GM18505 (cell line): Measurements from ENCODE around the gene BICDL2.

Experiments used
- ATAC-seq: cut with Tn5 transposase; IDR thresholded peaks from one replicate; pipeline ENCODE4 v1.9.1; 2021; ENCODE audit not compliant: unreplicated experiment
- POLR2A ChIP-seq: IDR thresholded peaks from 4 replicates; pipeline ENCODE4 v1.6.1; 2011; ENCODE audit warnings: borderline replicate concordance; ENCODE audit not compliant: insufficient read depth, insufficient read length; ENCODE audit errors: extremely low read depth

BICDL2 gene

GRCh38 chr16:3020604-3021448 is 15.9 kb downstream of the BICDL2 start:
- no peak for TF ChIP-seq POLR2A
- ATAC-seq: no peak

GRCh38 chr16:3020247-3020603 is 16.5 kb downstream of the BICDL2 start, which contains the start of gene TNFRSF12A:
Gene TNFRSF12A, plus strand, starts transcription at chr16:3020368. Its CDS starts 30 bp downstream, at chr16:3020398.
- no peak for ATAC-seq
- TF ChIP-seq POLR2A: peak; percentile 53

DNA sequence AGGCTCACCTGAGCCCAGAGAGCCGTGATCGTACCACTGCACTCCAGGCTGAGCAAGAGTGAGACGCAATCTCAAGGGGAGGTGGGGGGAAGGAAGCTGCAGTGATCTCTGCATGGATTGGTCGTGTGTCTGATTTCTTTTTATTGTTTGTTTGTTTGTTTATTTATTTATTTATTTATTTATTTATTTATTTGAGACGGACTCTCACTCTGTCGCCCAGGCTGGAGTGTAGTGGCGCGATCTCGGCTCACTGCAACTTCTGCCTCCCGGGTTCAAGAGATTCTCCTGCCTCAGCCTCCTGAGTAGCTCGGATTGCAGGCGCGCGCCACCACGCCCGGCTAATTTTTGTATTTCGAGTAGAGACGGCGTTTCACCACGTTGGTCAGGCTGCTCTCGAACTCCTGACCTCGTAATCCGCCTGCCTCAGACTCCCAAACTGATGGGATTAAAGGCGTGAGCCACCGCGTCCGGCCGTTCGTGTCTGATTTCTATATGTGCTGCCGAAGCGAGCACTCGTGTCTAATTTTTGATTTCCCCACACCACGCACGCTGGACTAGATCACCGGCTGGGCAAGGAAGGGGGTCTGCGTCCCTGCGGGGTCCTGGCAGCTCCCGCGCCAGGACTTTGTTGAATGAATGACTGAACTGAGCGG is 17.0 kb downstream of the BICDL2 start:
- ATAC-seq: no peak
- TF ChIP-seq POLR2A: no peak

- ATAC-seq: no peak
- TF ChIP-seq POLR2A: no peak
Measured at GRCh38 chr16:3017794-3018506, 18.8 kb downstream of the BICDL2 start, which contains the start of gene CLDN6. Gene CLDN6, minus strand, starts transcription at chr16:3018183. Its CDS starts 2,162 bp downstream, at chr16:3016021.

DNA sequence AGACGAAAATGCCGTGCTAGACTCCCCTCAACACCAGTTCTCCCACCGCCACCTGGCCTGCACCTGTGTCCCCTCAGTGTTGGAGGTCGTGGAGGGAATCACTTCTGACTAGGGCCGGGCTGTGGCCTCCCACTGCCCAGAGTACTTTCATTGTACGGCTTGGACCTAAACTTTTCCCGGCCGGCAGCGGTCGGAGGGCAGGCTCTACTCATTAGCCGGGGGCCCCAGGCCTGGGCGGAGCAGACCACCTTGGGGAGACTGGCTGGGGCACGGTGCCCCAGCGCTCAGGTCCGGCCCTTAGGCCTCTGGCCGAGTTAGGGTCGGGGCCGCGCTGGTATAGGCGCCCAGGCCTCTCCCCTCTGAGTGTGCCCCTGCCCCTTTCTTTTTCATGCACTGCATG is 19.4 kb downstream of the BICDL2 start:
- no peak for TF ChIP-seq POLR2A
- no peak for ATAC-seq

DNA sequence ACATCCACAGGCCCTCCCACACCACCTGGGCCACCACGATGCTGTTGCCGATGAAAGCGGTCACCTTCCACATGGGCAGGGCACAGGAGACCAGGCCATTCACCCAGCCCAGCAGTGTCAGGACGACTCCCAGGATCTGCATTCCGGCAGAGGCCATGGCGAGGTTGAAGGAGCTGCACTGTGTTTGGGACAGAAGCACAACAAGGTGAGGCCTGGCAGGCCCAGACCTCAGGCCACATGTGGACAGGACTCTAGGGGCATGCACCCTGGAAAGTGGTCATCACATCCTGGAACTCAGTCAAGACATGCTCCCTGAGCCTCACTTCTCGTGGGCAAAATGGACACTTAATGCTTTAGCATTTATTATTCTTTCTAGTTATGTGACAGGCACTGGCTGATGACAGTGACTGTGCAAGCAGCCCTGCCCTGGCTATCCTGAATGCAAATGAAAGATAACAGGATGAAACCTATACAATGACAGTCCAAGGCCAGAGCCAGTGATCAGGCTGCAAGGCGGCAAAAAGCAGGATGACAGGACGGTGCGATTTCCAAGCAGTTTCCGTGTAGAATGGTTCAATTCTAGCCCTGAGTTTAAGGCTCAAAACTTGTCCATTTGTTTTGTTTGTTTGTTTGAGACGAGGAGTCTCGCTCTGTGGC is 20.8 kb downstream of the BICDL2 start:
- TF ChIP-seq POLR2A: no peak
- no peak for ATAC-seq

GRCh38 chr16:3014971-3015370 is 21.8 kb downstream of the BICDL2 start:
- no peak for ATAC-seq
- TF ChIP-seq POLR2A: no peak

DNA sequence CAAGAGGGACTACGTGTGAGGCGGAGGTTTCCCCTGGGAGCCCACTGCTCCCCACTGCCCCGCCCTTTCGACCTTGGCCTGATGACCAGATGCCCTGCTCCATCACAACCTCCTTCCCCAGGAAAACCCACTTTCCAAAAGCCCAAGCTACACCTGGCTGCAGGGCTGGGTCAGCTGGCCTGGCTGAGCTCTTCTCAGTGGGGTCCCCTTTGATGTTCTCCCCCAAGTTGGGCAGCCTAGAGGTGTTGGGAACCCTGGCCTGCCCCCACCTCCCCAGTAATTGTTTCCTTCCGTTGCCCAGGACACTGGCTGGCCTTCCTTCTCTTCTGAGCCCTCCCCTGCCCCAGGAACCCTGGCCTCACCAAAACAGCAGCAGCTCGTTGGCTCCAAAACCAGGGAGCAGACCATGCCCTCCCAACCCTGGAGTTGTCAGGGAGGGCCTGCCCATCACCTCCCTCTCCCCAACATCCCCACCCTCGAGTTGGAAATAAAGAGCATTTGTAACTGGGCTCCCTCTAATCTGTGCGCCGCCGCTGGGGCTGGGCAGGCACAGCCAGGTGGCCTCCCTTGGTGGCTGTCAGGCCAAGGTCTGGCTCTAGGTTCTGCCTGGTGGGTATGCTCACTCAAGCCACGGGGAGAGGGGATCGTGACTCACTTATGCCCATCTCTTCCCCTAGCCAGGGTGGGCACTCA is 22.6 kb downstream of the BICDL2 start:
- no peak for ATAC-seq
- TF ChIP-seq POLR2A: no peak

- no peak for ATAC-seq
- no peak for TF ChIP-seq POLR2A
Measured at GRCh38 chr16:3013491-3013951, 23.2 kb downstream of the BICDL2 start.

DNA sequence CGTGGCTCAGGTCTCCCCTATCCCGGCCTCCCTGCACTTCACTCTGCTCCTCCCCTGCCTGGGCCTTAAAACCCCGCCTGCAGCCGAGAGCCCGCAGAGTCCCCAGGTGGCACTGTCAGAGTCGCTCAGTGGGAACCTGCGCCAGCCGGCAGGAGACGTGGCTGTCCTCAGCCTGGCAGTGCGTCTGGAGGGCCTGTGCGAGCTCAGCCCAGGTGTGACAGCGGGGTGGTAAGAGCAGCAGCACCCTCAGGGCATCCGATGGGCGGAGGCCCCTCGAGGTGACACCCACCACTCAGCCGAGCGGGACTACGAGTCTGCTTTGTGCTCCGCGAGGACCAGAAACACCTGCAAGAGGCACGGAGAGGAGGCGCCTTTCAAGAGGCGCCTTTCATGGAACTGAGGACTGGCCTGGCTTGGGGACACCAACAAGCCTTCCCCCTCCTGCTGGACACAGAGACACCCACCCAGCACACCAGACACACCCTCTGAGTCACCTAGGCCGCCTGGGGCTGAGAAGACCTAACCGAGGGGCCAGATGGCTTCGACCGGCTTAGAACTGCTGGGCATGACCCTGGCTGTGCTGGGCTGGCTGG is 23.8 kb downstream of the BICDL2 start, which contains the start of gene CLDN9:
TSS of gene CLDN9 (plus strand) at position 96 of the 593 bp plus-strand sequence. CDS start at position 536, 440 bp downstream.
- ATAC-seq: no peak
- TF ChIP-seq POLR2A: no peak

- no peak for ATAC-seq
- TF ChIP-seq POLR2A: no peak
Measured at GRCh38 chr16:3012246-3012645, 24.5 kb downstream of the BICDL2 start.

DNA sequence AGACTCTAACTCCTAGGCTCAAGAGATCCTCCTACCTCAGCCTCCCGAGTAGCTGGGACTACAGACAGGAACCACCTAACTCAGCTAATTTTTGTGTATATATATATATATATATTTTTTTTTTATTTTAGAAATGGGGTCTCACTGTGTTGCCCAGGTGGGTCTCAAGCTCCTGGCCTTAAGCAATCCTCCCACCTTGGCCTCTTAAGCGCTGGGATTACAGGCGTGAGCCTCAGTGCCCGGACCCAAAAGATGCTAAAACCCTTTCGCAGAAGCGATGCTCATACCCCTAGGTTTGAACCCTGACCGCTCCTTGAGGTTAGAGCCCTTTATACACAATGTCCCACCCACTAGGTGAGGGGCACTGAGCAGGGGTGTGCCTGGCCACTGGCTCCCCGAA is 26.2 kb downstream of the BICDL2 start:
- no peak for TF ChIP-seq POLR2A
- no peak for ATAC-seq
